ENCODE data around the gene RNF166. TPM values are rescaled to one million over a fixed set of nuclear protein-coding genes. Genes with fewer than 3 reads are reported as not detected.

The RNF166 gene
- total RNA-seq, 4 donors from 2014 or later = 15.4 to 26.2 (median 19.7) TPM

Other genes with a start within 250 kb of the RNF166 start
- 10 to 100 TPM in 2 of 4 donors, 1 to 10 TPM in 2; 8.8 to 19.2 (median 13.5) TPM for gene ZC3H18, start 136.0 kb downstream of the RNF166 start, total RNA-seq
- not detected for gene IL17C, start 67.8 kb downstream of the RNF166 start, total RNA-seq
- 100 to 1,000 TPM in 3 of 4 donors, 10 to 100 TPM in 1; 78.0 to 495 (median 196) TPM for gene CYBA, start 55.4 kb downstream of the RNF166 start, total RNA-seq
- 10 to 100 TPM; 10.1 to 23.4 (median 16.9) TPM for gene MVD, start 43.3 kb downstream of the RNF166 start, total RNA-seq
- gene SNAI3, start 19.9 kb downstream of the RNF166 start, total RNA-seq = 1 to 10 TPM in 3 of 4 donors, under 1 TPM in 1; 0.94 to 2.0 (median 1.5) TPM
- gene CTU2, start 95 bp upstream of the RNF166 start, total RNA-seq = 1 to 10 TPM; 3.2 to 6.0 (median 4.8) TPM
- 100 to 1,000 TPM; 101 to 364 (median 121) TPM for gene PIEZO1, start 78.8 kb upstream of the RNF166 start, total RNA-seq
- 1 to 10 TPM in 2 of 4 donors, not detected in 2; 1.1 to 2.0 TPM for gene CDT1, start 97.4 kb upstream of the RNF166 start, total RNA-seq
- gene APRT, start 105.5 kb upstream of the RNF166 start, total RNA-seq = 100 to 1,000 TPM in 2 of 4 donors, 10 to 100 TPM in 2; 74.8 to 135 (median 101) TPM
- 10 to 100 TPM; 17.2 to 48.6 (median 18.2) TPM for gene GALNS, start 150.5 kb upstream of the RNF166 start, total RNA-seq
- gene TRAPPC2L, start 150.7 kb upstream of the RNF166 start, total RNA-seq = 10 to 100 TPM; 30.9 to 49.4 (median 35.4) TPM
- gene PABPN1L, start 160.3 kb upstream of the RNF166 start, total RNA-seq = not detected

Measured in subcutaneous adipose tissue (tissue), 4 donors.